ENCODE data around the gene OR52N2.

Gene OR52N2

DNA sequence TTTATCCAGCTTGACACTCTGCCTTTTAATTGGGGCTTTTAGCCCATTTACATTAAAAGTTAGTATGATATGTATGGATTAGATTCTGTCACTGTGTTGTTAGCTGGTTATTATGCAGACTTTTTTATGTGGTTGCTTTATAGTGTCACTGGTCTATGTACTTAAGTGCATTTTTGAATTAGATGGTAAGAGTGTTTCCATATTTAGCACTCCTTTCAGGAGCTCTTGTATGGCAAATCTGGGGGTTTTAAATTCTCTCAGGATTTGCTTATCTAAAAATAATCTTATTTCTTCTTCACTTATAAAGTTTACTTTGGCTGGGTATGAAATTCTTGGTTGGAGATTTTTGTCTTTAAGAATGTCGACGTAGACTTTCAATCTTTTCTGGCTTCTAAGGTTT lies 29.0 kb downstream of the OR52N2 start:
- Histone ChIP-seq H3K27ac (no peak overlapping the region), H3K4me3 (no peak overlapping the region)
- TF ChIP-seq, protein P1, sequence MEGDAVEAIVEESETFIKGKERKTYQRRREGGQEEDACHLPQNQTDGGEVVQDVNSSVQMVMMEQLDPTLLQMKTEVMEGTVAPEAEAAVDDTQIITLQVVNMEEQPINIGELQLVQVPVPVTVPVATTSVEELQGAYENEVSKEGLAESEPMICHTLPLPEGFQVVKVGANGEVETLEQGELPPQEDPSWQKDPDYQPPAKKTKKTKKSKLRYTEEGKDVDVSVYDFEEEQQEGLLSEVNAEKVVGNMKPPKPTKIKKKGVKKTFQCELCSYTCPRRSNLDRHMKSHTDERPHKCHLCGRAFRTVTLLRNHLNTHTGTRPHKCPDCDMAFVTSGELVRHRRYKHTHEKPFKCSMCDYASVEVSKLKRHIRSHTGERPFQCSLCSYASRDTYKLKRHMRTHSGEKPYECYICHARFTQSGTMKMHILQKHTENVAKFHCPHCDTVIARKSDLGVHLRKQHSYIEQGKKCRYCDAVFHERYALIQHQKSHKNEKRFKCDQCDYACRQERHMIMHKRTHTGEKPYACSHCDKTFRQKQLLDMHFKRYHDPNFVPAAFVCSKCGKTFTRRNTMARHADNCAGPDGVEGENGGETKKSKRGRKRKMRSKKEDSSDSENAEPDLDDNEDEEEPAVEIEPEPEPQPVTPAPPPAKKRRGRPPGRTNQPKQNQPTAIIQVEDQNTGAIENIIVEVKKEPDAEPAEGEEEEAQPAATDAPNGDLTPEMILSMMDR (IDR thresholded peaks at IDR 0.05): no peak
- DNase-seq (ENCODE audit: low spot score): no peak

DNA sequence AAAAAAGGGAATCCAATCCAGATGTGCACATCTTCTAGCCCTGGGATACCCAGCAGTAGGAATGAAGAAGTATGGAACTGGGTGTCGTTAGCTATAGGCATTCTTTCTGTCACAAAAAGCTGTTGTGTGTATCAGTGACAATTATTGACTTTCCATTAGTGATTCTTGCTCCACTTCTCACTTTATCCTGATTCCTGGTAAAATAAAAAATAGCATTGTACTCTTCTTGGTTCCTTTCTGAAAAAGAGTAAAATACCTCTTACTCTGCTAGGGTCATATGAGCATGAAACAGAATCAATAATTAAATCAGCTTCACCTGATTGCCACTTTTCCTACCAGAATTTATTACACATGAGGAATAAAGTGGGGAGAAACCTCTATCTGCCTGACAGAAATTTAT lies 33.1 kb downstream of the OR52N2 start, which contains the start of gene OR52E6:
OR52E6 (minus strand) TSS at position 101 of the 400 bp plus-strand sequence; CDS start at position 101, 0 bp downstream.
- H3K4me3 ChIP-seq: no peak within 1 kb of the TSS
- TF ChIP-seq, protein P1 (IDR thresholded peaks at IDR 0.05): no peak
- DNase-seq (ENCODE audit: low spot score): no peak
- H3K27ac ChIP-seq: no peak within 1 kb of the TSS

DNA sequence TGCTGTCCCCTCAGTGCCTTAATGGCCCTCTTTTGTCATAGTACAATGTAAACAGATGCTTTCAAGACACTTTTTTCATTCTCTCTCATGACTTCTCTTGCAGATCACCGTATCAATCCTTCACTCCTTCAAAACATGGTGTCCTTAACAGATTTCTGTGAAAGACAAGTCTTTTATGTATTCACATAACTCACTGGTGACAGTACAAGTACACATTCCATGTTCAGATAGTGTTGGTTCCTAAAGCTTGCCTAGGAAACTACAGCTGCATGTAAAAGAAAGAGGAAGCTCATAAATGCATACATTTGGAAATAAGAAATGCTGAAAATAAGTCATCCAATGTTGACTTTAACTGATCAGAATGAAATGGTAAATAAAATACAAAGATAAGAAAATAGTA lies 38.0 kb downstream of the OR52N2 start:
- no peak for DNase-seq (ENCODE audit: low spot score)
- TF ChIP-seq, protein P1 (IDR thresholded peaks at IDR 0.05): no peak
- H3K4me3 ChIP-seq: no peak overlapping the region
- no peak overlapping the region for H3K27ac ChIP-seq

DNA sequence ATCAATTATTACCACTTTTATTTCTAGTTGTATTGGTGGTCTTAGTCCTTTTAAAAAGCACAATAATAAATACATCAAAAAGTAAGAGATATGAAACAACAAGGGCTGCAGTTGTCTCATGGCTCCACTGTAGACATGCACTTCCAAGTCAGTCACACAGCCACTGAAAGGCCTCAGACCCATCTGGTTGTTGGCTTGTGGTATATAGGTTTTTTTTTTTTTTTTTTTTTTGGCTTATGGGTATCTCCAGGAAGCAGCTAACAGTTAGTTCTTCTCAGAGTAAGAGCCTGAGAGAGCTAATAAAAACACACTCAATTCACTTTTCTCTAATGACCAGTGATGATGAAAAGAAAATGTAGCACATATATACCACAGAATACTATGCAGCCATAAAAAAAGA lies 39.0 kb downstream of the OR52N2 start:
- H3K27ac ChIP-seq: no peak overlapping the region
- no peak for DNase-seq (ENCODE audit: low spot score)
- no peak overlapping the region for H3K4me3 ChIP-seq
- TF ChIP-seq, protein P1 (IDR thresholded peaks at IDR 0.05): no peak

DNA sequence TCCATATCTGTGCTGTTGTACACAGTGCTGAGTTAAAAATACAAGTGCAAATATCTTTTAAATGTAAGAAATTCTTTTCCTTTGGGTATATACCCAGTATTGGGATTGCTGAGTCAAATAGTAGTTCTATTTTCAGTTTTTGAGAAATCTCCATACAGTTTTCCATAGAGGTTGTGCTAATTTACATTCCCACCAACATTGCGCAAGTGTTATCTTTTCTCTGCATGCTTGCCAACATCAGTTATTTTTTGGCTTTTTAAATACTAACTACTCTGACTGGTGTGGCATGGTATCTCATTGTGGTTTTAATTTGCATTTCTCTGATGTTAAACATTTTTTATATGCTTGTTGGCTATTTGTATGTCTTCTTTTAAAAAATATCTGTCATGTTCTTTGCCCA lies 42.3 kb downstream of the OR52N2 start:
- DNase-seq (ENCODE audit: low spot score): no peak
- no peak overlapping the region for H3K27ac ChIP-seq
- TF ChIP-seq, protein P1 (IDR thresholded peaks at IDR 0.05): no peak
- no peak overlapping the region for H3K4me3 ChIP-seq

DNA sequence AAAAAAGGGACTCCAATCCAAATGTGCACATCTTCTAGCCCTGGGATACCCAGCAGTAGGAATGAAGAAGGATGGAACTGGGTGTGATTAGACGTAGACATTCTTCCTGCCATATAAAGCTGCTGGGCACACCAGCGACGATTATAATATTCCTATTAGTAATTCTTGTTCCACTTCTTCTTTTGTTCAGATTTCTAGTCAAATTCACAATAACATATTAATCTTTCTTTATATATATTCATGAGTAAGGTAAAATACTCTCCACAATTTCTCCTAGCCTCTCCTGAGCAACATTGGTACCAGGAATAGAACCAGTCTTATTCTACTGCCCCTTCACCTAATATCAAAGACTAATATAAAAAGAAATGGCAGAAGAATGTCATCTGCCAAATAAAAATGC lies 48.9 kb downstream of the OR52N2 start, which contains the start of gene OR52E8:
OR52E8 (minus strand) TSS at position 101 of the 400 bp plus-strand sequence; CDS start at position 101, 0 bp downstream.
- TF ChIP-seq, protein P1 (IDR thresholded peaks at IDR 0.05): no peak
- DNase-seq (ENCODE audit: low spot score): no peak
- H3K4me3 ChIP-seq: no peak within 1 kb of the TSS
- no peak within 1 kb of the TSS for H3K27ac ChIP-seq

DNA sequence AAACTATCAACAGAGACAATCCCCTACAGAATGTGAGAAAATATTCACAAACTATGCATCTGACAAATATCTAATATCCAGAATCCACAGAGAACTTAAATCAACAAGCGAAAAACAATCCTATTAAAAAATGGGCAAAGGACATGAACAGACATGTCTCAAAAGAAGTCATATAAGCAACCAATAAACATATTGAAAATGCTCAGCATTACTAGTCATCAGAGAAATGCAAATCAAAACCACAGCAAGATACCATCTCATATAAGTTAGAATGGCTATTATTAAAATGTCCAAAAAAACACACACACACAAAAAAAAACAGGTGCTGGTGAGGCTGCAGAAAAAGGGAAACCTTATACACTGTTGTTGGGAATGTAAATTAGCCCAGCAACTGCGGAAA lies 57.1 kb downstream of the OR52N2 start:
- DNase-seq (ENCODE audit: low spot score): no peak
- Histone ChIP-seq H3K4me3 (no peak overlapping the region), H3K27ac (no peak overlapping the region)
- TF ChIP-seq, protein P1 (IDR thresholded peaks at IDR 0.05): no peak
